GM19240 (cell line): ENCODE measurements around the gene POLR1A.

Source experiments
- DNase-seq: peaks from one replicate; pipeline ENCODE4 v3.0.0; 2011; ENCODE audit warnings: low spot score; ENCODE audit not compliant: insufficient read length

Gene POLR1A

GRCh38 chr2:86105252-86105968 lies at the start of gene POLR1A:
TSS of gene POLR1A (minus strand) at chr2:86105886. CDS start at chr2:86105776, 110 bp downstream.
- DNase-seq, result peak; percentile 11

DNA sequence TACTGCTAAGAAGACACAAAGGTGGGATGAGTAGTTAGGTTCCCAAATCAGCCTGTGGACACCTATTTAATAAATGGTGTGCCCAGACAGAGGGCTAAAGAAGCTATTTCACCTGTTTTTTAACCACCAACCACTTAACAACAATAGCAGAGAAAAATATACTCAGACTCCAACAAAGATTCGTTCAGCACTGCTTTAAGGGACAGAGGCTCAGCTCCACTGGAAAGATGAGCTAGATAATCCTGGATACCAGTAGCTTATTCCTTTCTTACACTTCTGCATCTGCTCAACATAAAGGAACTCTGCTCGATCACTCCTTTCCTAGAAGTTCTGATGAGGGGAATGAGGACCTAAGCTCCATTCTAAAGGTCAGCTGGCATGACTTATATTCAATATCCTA lies 44.8 kb upstream of the POLR1A start:
- no peak for DNase-seq

DNA sequence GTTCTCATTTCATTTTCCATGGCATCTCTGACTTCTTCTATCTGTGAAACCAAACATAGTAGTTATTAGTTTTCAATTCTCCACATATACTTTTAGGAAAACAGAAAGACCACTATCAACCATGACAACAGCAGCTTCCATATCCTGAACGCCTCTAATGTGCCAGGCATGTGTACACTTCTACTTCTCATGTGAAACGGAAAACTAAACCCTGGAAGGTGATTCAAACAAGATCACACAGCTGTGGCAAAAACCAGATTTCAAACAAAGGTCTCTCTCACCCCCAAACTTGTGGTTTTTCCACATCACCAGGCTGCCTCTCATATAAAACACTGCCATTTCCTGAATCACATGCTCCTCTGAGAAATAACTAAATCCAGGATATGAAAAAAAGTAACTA lies 42.1 kb upstream of the POLR1A start:
- DNase-seq, result no peak

DNA sequence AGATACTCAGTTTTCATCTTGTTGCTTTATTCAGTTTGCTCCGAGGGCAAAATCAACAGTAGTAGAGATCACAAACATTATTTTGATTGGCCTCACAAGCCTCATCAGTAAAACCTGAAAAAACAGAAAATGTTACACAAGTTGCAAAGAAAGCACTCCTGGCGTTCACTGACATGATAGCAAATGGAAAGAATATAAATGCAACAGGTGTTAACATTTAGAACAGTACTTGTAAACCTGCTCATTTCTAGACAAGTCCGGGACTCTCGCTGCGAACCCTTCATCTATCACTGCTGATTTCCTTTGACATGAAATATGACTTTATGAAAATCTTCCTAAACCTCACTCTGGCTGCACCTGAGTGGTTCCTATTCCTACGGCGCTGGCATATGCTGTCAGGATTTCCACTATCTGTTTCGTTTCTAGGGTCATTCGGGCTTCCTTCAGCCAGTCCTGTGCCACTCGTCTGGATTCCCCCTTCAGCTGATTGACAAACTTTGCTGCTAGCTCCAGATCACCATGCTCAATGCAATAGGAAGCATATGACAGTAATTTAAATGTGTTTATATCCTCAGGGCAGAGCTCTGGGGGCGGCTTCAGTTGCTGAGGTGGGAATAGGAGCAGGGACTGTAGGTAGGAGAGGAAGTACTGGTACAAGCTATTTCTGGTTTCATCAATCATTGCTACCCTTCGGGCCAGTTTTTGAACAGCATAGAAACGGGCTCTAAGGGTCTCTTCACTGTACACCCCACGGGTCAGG lies 38.4 kb upstream of the POLR1A start:
- DNase-seq, result no peak

GRCh38 chr2:86143307-86143706 lies 37.6 kb upstream of the POLR1A start:
- no peak for DNase-seq

DNA sequence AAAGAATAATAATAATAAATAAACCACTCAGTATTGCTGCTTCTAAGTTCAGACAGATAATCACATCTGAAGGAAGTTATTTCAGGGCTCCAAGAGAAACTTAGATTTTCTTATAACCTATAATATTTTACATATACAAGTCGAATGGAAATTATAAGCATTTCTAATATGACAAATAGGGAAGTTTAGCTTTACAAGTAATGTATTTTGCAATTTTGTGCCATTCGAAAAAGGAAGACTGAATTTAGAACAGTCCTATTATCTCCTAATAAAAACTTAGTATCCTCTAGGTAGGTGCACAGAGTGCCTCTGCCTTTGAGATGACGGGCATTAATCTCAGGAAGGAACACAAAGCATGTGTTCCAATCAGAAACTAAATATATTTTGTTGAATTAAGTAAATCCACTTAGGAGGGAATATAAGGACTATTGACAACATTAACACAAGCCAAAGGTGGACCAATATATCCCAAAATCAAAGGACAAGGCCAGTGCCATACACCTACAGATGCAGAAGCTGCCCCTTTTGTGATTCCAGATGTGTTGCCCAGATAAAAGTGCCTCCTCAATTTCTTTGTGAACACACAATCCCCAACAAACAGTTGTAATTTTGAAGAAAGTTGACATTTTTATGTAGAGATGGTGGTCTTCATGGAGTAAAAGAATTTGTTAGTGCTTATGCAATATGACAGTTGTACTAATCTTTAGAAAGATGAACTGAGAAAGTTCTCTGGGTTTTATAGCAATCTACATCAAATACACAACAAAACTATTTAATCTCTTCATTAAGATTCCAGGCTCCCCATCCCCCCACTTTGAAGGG lies 37.0 kb upstream of the POLR1A start:
- DNase-seq, result no peak

GRCh38 chr2:86140969-86141392 lies 35.3 kb upstream of the POLR1A start:
- DNase-seq, result no peak

GRCh38 chr2:86139981-86140380 lies 34.3 kb upstream of the POLR1A start:
- no peak for DNase-seq

GRCh38 chr2:86138736-86139625 lies 33.3 kb upstream of the POLR1A start:
- DNase-seq, result no peak

DNA sequence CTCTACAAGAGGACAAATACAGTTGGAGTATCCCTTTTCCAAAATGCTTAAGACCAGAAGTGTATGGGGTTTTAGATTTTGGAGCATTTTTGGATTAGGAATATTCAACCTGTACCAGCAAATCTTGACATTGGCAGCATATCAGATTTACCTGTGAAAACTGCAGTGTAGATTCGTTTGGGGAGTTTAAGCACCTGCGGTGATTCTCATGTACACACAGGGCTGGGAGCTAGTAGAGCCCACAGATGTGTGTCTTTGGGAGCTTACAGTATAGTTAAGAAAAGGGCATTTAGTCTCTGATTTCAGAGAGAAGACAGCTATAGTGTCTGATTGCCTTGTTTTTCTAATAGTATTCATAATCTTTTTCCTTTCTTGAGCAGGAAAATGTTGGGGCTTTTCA lies 30.5 kb upstream of the POLR1A start:
- no peak for DNase-seq

GRCh38 chr2:86135653-86136052 lies 30.0 kb upstream of the POLR1A start:
- no peak for DNase-seq

GRCh38 chr2:86134709-86135108 lies 29.0 kb upstream of the POLR1A start:
- no peak for DNase-seq

DNA sequence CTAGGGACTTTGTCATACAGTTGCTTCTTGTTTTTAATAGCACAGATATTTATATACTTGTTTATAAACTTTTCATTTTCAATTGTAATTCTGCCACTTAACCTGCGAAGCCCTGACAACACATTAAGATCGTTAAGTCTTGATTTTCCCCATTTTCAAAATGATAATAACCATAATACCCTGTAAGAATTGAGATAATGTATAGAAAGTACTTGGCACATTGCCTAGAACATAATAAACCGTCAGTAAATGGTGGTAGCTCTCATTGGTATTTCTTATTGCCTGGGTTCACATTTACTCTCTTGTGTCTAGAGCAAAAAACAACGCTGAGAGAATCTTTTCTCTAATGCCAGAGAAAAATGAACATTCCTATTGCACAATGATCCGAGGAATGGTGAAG lies 19.0 kb upstream of the POLR1A start:
- no peak for DNase-seq

GRCh38 chr2:86123328-86123925 lies 17.7 kb upstream of the POLR1A start:
- DNase-seq, result no peak

- no peak for DNase-seq
Measured at GRCh38 chr2:86118130-86118529, 12.4 kb upstream of the POLR1A start.

GRCh38 chr2:86107031-86107430 lies 1.3 kb upstream of the POLR1A start:
- DNase-seq, result no peak

- DNase-seq, result peak; percentile 67
Measured at GRCh38 chr2:86105969-86106945, 571 bp upstream of the POLR1A start, which contains the start of gene PTCD3. TSS of gene PTCD3 (plus strand) at chr2:86106235. CDS start at chr2:86106248, 13 bp downstream.

DNA sequence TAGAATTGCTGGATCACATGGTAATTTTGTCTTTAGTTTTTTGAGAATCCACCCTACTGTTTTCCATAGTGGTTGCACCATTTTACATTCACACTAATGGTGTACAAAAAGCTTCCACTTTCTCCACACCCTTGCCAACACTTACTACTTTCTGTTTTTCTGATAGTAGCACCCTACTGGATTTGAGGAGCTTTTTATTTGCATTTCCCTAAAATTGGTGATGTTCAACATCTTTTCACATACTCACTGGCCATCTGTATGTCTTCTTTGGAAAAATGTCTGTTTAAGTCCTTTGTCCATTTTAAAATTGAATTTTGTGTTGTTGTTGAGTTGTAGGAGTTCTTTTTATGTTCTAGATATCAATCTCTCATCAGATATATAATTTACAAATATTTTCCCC lies 3.5 kb downstream of the POLR1A start:
- no peak for DNase-seq

GRCh38 chr2:86097913-86098312 lies 7.8 kb downstream of the POLR1A start:
- DNase-seq, result no peak
